Measurements from ENCODE around the gene ZBTB16. TPM values are rescaled to one million over a fixed set of nuclear protein-coding genes. Genes with fewer than 3 reads are reported as not detected.
A peak's percentile ranks its signal among the peaks of the same experiment; 100 is the strongest.

ZBTB16 gene
- total and polyA plus RNA-seq, 2 experiments from 2014 or later, result 8.7 to 10.5 TPM

DNA sequence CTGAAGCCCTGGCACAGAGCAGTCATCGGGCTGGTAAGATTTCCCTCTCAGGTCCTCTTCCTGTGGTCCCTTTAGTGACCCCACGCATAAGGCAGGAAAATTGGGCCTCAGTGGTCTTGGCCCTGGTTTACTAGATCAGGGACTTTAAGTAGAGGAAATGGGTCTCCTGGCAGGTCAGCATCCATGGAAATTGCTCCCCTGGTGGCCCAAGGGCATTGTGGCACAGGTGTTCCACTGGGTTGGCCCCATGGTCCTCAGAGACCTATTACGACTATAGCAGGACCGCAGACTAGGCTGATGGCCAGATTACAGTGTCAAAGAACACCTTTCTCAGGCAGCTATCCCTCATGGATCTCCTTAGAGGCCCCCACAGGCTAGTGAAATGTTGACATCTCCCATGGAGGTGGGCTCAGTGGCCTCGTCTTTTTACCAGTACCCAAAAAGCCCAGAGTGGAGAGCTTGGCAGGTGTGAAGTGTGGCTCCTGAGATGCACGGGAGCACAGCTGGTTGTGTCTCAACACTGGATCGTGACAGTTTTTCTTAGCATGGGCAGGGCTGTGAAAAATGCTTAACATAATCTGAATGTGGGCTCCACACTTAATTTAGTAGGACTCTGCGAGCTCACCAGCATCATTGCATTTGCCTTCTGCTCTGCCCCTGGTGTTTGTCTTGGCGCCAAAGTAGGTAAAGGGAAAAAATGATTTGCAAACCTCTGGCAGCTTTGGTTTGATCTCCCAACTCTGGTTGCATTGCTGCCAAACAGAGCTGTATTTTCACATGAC lies 74.2 kb downstream of the ZBTB16 start:
- Histone ChIP-seq H3K27me3 (peaks cover 3% of the 10 kb centered on the region), H3K4me1 (ENCODE audit: low read depth) (peaks cover under 1% of the 10 kb centered on the region), H3K27ac (no peak overlapping the region), H3K9me3 (ENCODE audit: low read depth) (no peaks in the 10 kb centered on the region), H3K36me3 (no peaks in the 10 kb centered on the region), H3K4me3 (no peak overlapping the region)
- TF ChIP-seq, protein P1, sequence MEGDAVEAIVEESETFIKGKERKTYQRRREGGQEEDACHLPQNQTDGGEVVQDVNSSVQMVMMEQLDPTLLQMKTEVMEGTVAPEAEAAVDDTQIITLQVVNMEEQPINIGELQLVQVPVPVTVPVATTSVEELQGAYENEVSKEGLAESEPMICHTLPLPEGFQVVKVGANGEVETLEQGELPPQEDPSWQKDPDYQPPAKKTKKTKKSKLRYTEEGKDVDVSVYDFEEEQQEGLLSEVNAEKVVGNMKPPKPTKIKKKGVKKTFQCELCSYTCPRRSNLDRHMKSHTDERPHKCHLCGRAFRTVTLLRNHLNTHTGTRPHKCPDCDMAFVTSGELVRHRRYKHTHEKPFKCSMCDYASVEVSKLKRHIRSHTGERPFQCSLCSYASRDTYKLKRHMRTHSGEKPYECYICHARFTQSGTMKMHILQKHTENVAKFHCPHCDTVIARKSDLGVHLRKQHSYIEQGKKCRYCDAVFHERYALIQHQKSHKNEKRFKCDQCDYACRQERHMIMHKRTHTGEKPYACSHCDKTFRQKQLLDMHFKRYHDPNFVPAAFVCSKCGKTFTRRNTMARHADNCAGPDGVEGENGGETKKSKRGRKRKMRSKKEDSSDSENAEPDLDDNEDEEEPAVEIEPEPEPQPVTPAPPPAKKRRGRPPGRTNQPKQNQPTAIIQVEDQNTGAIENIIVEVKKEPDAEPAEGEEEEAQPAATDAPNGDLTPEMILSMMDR (IDR thresholded peaks at IDR 0.05; ENCODE audit: low read depth, low read length), result no peak
- no peak for DNase-seq (ENCODE audit: low read depth in 1 of 2, low spot score in 1 of 2)

DNA sequence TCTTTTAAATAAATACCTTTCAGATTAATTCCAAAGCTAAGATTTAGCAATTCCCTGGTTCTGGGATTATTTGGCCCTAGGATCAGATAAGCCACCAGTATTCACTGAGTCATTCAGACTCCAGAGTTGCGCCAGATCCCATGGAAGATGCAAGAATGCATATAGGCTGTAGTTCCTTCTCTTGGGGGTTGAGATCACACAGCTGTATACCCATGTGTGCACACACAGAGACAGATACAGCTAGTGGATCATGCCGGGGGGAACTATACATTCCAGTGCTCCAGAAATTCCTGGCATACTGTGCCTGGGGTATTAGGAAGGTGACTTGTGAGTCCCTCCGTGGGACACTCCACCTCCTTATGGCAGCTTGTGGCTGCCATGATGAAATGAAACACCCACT lies 75.4 kb downstream of the ZBTB16 start:
- Histone ChIP-seq H3K9me3 (ENCODE audit: low read depth) (no peaks in the 10 kb centered on the region), H3K27me3 (no peaks in the 10 kb centered on the region), H3K4me1 (ENCODE audit: low read depth) (no peaks in the 10 kb centered on the region), H3K4me3 (no peak overlapping the region), H3K27ac (no peak overlapping the region), H3K36me3 (no peaks in the 10 kb centered on the region)
- DNase-seq (ENCODE audit: low read depth in 1 of 2, low spot score in 1 of 2), result peak in 1 of 2 donors; percentile 96
- TF ChIP-seq, protein P1 (IDR thresholded peaks at IDR 0.05; ENCODE audit: low read depth, low read length), result no peak

DNA sequence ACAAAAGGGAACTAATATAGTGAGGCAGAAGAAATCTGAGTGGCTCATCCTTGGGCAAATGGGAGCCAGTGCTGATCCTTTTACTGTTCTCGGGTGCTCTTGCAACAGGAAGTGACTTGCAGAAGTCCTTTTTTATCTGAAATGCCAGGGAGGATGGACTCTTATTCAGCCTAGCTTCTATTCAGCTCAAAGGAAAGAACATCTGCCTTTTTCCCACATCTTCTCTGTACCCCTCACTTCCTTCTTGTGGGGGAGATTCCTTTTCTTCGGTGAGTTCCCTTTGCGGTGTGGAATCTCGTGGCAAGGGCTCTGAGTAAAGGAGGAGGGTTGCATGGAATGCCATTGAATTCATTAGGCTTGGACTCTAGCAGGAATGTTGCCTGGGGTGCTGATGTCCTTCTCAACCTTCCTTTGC lies 76.2 kb downstream of the ZBTB16 start:
- DNase-seq (ENCODE audit: low read depth in 1 of 2, low spot score in 1 of 2), result peak in 1 of 2 donors; percentile 80
- Histone ChIP-seq H3K36me3 (no peaks in the 10 kb centered on the region), H3K27me3 (no peaks in the 10 kb centered on the region), H3K27ac (no peak overlapping the region), H3K4me1 (ENCODE audit: low read depth) (no peaks in the 10 kb centered on the region), H3K4me3 (no peak overlapping the region), H3K9me3 (ENCODE audit: low read depth) (no peaks in the 10 kb centered on the region)
- TF ChIP-seq, protein P1 (IDR thresholded peaks at IDR 0.05; ENCODE audit: low read depth, low read length), result no peak

DNA sequence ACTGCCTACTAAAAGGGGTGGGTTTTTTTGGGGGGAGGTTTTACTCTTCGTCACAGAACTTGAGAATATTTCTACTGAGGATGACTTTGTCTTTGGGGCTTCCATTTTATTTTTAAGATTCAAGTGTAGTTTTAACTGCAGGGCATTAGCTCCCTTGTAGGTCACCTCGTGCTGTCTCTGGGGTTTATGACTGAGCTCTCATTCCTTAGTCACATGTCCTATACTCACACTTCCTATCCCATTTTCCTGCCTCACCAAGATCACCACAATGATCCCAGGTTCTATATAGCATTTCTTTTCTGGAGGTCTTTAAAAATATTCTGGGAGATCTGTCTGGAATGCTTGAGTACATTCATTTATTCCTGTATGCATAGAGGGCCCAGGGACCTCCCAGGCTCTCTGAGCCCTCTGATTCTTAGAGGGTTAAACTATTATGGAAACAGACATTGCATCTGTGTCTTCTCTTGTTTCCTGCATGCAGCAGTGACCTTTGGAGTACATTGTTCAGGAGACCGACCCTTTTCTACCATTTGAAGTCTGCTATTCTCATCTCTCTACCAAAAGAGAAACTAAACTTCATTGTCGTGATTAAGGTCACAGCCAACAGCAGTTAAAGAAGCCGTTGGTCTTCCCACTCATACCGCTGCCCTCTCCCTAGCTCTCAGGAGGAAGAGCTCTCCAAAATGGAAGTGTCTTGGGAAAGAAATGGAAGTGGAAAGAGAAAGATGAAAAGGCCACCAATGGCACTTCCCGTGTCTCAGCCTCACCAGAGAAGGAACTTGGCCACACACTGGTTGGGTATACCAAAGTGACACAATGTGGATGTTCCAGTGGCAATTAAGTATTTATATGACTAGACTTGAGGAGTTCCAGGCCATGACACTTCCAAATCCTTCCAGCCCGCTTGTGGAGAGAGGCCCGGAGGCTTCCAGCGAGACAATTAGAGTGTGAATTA lies 77.5 kb downstream of the ZBTB16 start:
- H3K4me3 ChIP-seq, result no peak overlapping the region
- no peaks in the 10 kb centered on the region for H3K9me3 ChIP-seq (ENCODE audit: low read depth)
- H3K27ac ChIP-seq, result no peak overlapping the region
- H3K27me3 ChIP-seq, result no peaks in the 10 kb centered on the region
- no peak for DNase-seq (ENCODE audit: low read depth in 1 of 2, low spot score in 1 of 2)
- TF ChIP-seq, protein P1 (IDR thresholded peaks at IDR 0.05; ENCODE audit: low read depth, low read length), result no peak
- no peaks in the 10 kb centered on the region for H3K36me3 ChIP-seq
- no peaks in the 10 kb centered on the region for H3K4me1 ChIP-seq (ENCODE audit: low read depth)

DNA sequence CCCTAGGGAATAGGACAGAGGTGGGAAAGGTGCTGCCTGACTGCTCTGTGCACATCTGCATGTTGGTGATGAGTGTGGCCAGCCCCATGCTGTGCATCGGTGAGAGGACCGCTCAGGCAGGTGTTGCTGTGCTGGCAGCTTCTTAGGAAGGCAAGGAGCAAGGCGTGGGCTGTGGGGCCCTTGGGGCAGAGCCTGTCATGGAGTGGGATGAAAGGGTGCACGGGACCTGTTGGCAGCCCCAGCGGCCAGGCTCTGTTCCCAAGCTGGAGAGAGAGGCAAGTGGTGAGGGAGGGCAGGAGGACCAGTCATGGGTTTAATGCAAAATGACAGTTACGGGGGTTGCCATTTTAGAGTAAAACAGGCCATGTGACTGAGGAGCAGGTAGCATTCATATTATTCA lies 78.3 kb downstream of the ZBTB16 start:
- no peak overlapping the region for H3K27ac ChIP-seq
- no peak overlapping the region for H3K4me3 ChIP-seq
- no peaks in the 10 kb centered on the region for H3K9me3 ChIP-seq (ENCODE audit: low read depth)
- no peaks in the 10 kb centered on the region for H3K4me1 ChIP-seq (ENCODE audit: low read depth)
- DNase-seq (ENCODE audit: low read depth in 1 of 2, low spot score in 1 of 2), result no peak
- peaks cover 4% of the 10 kb centered on the region for H3K27me3 ChIP-seq
- H3K36me3 ChIP-seq, result no peaks in the 10 kb centered on the region
- TF ChIP-seq, protein P1 (IDR thresholded peaks at IDR 0.05; ENCODE audit: low read depth, low read length), result no peak

All from cardiac muscle cell (in vitro differentiated cells and primary cell).